Testis (tissue), 2 donors: ENCODE measurements around the gene PRUNE2.

ENCODE experiments used
- CTCF ChIP-seq, 3 experiments: fragments of 450-650 bp in 2 of 3; fragments of 200-600 bp in 1 of 3; sonication (generic) in 1 of 3; IDR thresholded peaks; one replicate each; pipeline ENCODE4 v1.5.1; 2016 to 2019; ENCODE audit warnings: antibody characterized with exemption in 3 of 3, mild to moderate bottlenecking in 2 of 3, moderate library complexity in 1 of 3
- POLR2A ChIP-seq: fragments of 450-650 bp; IDR thresholded peaks from one replicate; pipeline ENCODE4 v1.6.1; 2017; ENCODE audit warnings: antibody characterized with exemption, mild to moderate bottlenecking, moderate library complexity

DNA sequence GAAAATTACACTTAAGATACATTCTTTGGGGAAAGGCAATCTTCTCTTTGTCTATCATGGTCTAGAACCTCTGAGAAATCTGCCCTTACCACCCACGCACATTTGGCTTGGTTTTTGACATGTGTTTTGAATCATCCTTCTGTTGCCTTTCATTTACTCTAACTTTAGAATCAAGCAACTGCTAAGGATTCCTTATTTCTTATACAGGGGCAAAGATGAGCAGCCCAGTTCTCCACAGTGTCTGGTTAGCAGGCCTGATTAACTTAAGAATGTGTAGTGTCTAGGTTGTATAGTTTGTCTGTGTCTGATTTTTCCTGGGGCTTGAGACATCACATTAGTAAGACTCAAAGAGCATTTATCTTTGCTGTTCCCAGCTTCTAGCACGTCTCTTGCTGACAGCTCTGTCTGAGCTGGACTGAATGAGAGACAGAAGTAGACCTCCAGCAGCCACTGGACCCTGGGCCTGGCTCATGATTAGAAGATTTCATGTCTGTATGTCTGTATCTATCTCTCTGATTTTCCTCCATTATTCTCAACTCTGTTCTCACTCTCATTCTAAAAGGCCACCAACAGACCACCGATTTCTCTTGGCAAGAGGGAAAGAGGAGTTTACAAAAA is 173.5 kb downstream of the PRUNE2 start:
- TF ChIP-seq CTCF (IDR thresholded peaks at IDR 0.05) (no peak), POLR2A (no peak)
